ENCODE measurements around the gene RWDD1. TPM values are rescaled to one million over a fixed set of nuclear protein-coding genes. Genes with fewer than 3 reads are reported as not detected.

The RWDD1 gene
- total RNA-seq, 2 donors from 2014 or later = 19.5 to 51.0 TPM

GRCh38 chr6:116557893-116558292 lies 13.4 kb upstream of the RWDD1 start:
- Histone ChIP-seq H3K36me3 (no peaks in the 10 kb centered on the region), H3K27ac (no peak overlapping the region), H3K4me1 (ENCODE audit: control insufficient read depth in 1 of 2, low read depth in 2 of 2) (no peaks in the 10 kb centered on the region), H3K4me3 (no peak overlapping the region), H3K9me3 (no peaks in the 10 kb centered on the region), H3K27me3 (replicated peaks; ENCODE audit: insufficient read depth) (no peaks in the 10 kb centered on the region)
- ATAC-seq (ENCODE audit: insufficient number of reproducible peaks, low FRiP score, low read depth) = no peak
- DNase-seq (ENCODE audit: low spot score) = no peak
- no peak for TF ChIP-seq CTCF (IDR thresholded peaks at IDR 0.05)

- no peak overlapping the region for H3K27ac ChIP-seq
- H3K4me3 ChIP-seq = no peak overlapping the region
- no peaks in the 10 kb centered on the region for H3K4me1 ChIP-seq (ENCODE audit: control insufficient read depth in 1 of 2, low read depth in 2 of 2)
- no peak for ATAC-seq (ENCODE audit: insufficient number of reproducible peaks, low FRiP score, low read depth)
- no peaks in the 10 kb centered on the region for H3K36me3 ChIP-seq
- no peaks in the 10 kb centered on the region for H3K9me3 ChIP-seq
- TF ChIP-seq CTCF (IDR thresholded peaks at IDR 0.05) = no peak
- no peak for DNase-seq (ENCODE audit: low spot score)
- no peaks in the 10 kb centered on the region for H3K27me3 ChIP-seq (replicated peaks; ENCODE audit: insufficient read depth)
Measured at GRCh38 chr6:116560130-116560529, 11.2 kb upstream of the RWDD1 start.

GRCh38 chr6:116561377-116562018 lies 9.8 kb upstream of the RWDD1 start:
- H3K27ac ChIP-seq = no peak overlapping the region
- no peaks in the 10 kb centered on the region for H3K9me3 ChIP-seq
- no peaks in the 10 kb centered on the region for H3K27me3 ChIP-seq (replicated peaks; ENCODE audit: insufficient read depth)
- H3K4me3 ChIP-seq = peak overlapping the region; percentile 58
- no peaks in the 10 kb centered on the region for H3K36me3 ChIP-seq
- DNase-seq (ENCODE audit: low spot score) (peak; percentile 33), ATAC-seq (ENCODE audit: insufficient number of reproducible peaks, low FRiP score, low read depth) (no peak)
- H3K4me1 ChIP-seq (ENCODE audit: control insufficient read depth in 1 of 2, low read depth in 2 of 2) = no peaks in the 10 kb centered on the region
- peak; percentile 93 for TF ChIP-seq CTCF (IDR thresholded peaks at IDR 0.05)

GRCh38 chr6:116562019-116562403 lies 9.3 kb upstream of the RWDD1 start:
- no peak overlapping the region for H3K27ac ChIP-seq
- H3K4me1 ChIP-seq (ENCODE audit: control insufficient read depth in 1 of 2, low read depth in 2 of 2) = no peaks in the 10 kb centered on the region
- no peaks in the 10 kb centered on the region for H3K9me3 ChIP-seq
- ATAC-seq (ENCODE audit: insufficient number of reproducible peaks, low FRiP score, low read depth) = no peak
- H3K4me3 ChIP-seq = no peak overlapping the region
- no peaks in the 10 kb centered on the region for H3K27me3 ChIP-seq (replicated peaks; ENCODE audit: insufficient read depth)
- TF ChIP-seq CTCF (IDR thresholded peaks at IDR 0.05) = no peak
- H3K36me3 ChIP-seq = no peaks in the 10 kb centered on the region
- DNase-seq (ENCODE audit: low spot score) = no peak

- DNase-seq (ENCODE audit: low spot score) (no peak), ATAC-seq (ENCODE audit: insufficient number of reproducible peaks, low FRiP score, low read depth) (no peak)
- Histone ChIP-seq H3K4me3 (no peak overlapping the region), H3K36me3 (no peaks in the 10 kb centered on the region), H3K27me3 (replicated peaks; ENCODE audit: insufficient read depth) (no peaks in the 10 kb centered on the region), H3K27ac (no peak overlapping the region), H3K4me1 (ENCODE audit: control insufficient read depth in 1 of 2, low read depth in 2 of 2) (no peaks in the 10 kb centered on the region), H3K9me3 (no peaks in the 10 kb centered on the region)
- no peak for TF ChIP-seq CTCF (IDR thresholded peaks at IDR 0.05)
Measured at GRCh38 chr6:116562614-116563013, 8.7 kb upstream of the RWDD1 start.

Data from thoracic aorta (tissue), 2 donors.